GM18951 (cell line): Measurements from ENCODE around the gene PPARD.
"Not testable (repeated sequence)": the region's sequence is repeated elsewhere in the genome, so short reads cannot be mapped to it uniquely, and the experiment has no call there.

Source experiments
- POLR2A ChIP-seq: IDR thresholded peaks from 4 replicates; pipeline ENCODE4 v1.6.1; 2011; ENCODE audit warnings: mild to moderate bottlenecking; ENCODE audit not compliant: insufficient read length, insufficient read depth; ENCODE audit errors: extremely low read depth
- in situ Hi-C: fragments of 300-500 bp; cut with MboI; formaldehyde crosslinking; loops from one replicate; pipeline ENCODE4 v1.12.0; 2022; ENCODE audit warnings: low sequenced_read_pairs, mixed read lengths, inconsistent platforms; ENCODE audit not compliant: unreplicated experiment

PPARD gene

DNA sequence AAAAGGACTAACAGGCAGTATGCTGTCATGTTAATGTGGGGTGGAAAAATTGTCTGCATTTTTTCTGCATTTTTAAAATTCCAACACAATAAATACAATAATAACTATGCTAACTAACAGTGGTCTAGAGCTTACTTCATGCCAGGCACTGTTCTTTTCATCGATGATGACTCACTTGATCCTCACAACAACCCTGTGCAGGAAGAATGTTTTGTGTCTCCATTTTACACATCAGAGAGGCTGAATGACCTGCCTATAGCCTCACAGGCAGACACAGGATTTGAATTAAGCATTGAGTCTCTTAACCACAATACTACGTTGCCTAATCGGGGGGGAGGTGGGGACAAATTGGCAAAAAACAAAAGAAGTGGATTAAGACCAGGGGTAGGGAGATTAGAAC, 82.9 kb downstream of the PPARD start:
- in situ Hi-C loops = no loop called here
- no peak for TF ChIP-seq POLR2A

DNA sequence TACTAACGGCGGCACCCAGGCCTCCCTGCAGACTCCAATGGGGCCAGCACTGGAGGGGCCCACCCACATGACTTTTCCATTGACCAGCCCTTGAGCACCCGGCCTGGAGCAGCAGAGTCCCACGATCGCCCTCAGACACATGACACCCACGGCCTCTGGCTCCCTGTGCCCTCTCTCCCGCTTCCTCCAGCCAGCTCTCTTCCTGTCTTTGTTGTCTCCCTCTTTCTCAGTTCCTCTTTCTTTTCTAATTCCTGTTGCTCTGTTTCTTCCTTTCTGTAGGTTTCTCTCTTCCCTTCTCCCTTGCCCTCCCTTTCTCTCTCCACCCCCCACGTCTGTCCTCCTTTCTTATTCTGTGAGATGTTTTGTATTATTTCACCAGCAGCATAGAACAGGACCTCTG, 83.7 kb downstream of the PPARD start:
- in situ Hi-C loops = no loop called here
- no peak for TF ChIP-seq POLR2A

DNA sequence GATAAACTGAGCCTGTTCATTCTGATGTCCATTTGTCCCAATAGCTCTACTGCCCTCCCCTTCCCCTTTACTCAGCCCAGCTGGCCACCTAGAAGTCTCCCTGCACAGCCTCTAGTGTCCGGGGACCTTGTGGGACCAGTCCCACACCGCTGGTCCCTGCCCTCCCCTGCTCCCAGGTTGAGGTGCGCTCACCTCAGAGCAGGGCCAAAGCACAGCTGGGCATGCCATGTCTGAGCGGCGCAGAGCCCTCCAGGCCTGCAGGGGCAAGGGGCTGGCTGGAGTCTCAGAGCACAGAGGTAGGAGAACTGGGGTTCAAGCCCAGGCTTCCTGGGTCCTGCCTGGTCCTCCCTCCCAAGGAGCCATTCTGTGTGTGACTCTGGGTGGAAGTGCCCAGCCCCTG, 85.1 kb downstream of the PPARD start:
- TF ChIP-seq POLR2A = no peak
- in situ Hi-C loops = no loop called here

DNA sequence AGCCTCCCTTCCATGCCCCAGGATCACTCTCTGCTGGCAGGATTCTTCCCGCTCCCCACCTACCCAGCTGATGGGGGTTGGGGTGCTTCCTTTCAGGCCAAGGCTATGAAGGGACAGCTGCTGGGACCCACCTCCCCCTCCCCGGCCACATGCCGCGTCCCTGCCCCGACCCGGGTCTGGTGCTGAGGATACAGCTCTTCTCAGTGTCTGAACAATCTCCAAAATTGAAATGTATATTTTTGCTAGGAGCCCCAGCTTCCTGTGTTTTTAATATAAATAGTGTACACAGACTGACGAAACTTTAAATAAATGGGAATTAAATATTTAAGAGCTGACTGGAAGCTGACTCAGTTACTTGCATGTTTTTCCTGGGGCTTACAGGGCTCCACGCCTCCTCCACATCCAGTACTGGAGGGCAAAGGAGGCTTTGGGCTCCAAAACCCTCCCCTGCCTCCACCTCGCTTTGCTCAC, 85.5 kb downstream of the PPARD start:
- in situ Hi-C loops = no loop called here

DNA sequence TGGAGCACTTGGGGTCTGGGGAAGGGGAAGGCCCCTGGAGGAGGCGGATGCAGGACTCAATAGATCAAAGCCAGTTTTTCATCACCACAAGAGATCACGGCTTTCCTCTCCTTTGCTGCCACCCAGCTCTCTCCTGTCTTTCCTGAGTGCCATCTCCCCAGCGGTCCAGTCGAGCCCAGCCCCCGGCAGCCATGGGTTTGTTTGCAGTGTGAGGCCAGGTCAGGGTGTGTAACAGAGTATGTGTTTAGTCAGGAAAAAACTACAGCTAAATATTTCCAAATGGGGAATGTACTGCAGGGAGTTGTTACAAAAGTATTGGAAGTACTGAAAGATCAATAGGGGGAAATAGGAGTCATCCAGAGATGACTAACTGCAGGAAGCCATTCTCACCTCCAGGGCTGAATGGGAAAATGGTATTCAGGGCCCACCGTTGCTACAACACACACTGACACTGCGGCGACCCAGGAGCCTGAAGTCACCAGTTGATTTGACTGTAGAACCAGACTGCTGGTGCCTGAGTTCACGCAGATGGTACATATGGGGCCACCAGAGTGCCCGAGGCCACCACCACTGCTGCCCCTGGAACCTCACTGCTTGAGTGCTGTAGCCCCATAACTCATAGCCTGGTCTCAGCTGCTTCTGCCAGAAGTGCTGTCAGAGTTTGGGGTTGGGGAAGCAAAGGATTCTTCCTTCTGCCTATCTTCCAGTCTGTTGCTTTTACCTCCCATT, 86.2 kb downstream of the PPARD start:
- TF ChIP-seq POLR2A = no peak
- in situ Hi-C loops = no loop called here

More for the DNA sequence above, 85.5 kb downstream of the PPARD start:
- no peak for TF ChIP-seq POLR2A

DNA sequence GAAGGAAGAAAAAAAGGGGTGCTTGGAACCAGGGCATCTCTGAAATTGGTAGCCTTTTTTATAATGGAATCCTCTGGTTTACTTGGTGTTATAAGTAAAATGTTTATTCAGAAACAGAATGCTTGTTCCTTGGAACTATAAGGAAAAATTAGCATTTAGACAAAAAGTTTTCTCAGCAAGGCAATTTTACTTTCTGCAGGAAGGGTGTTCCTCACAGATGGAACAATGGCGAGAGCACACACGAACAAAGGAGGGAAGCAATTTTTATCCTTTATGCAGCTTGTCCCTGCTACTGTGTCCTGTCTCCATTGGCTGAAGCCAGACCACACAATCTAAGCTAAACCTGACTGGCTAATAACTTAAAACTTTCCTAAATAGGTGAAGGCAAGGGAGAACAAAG, 87.1 kb downstream of the PPARD start:
- no peak for TF ChIP-seq POLR2A
- in situ Hi-C loops = no loop called here

DNA sequence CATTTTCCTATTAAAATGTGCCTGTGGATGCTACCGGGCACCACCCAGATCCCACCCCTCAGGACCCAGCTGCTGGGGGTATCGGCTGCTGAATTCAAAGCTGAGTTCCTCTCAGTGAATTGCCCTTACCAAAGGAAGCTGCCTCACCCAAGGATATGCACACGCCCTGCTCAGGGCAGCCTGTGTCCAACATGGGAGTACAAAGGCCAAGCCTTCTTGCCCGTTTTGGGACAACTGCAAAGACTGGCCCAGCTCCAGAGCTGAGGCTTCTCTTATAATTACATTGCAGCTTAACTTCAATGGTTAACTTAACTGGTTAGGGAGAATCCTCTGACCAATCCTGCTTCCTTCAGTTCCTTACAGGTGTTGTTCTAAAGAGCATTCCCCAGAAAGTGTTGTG, 89.9 kb downstream of the PPARD start:
- in situ Hi-C loops = no loop called here
- no peak for TF ChIP-seq POLR2A

DNA sequence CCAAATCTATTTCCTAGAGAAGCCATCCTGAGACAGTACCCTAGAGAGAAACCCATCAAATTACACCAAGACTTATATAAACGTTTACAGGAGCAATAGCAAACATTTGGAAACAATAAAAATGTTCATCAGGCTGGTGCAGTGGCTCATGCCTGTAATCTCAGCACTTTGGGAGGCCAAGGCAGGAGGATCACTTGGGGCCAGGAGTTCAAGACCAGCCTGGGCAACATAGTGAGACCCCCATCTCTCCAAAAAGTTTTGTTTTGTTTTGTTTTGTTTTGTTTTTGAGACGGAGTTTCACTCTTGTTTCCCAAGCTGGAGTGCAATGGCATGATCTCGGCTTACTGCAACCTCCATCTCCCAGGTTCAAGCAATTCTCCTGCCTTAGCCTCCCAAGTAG, 90.3 kb downstream of the PPARD start:
- in situ Hi-C loops = not testable (repeated sequence)

DNA sequence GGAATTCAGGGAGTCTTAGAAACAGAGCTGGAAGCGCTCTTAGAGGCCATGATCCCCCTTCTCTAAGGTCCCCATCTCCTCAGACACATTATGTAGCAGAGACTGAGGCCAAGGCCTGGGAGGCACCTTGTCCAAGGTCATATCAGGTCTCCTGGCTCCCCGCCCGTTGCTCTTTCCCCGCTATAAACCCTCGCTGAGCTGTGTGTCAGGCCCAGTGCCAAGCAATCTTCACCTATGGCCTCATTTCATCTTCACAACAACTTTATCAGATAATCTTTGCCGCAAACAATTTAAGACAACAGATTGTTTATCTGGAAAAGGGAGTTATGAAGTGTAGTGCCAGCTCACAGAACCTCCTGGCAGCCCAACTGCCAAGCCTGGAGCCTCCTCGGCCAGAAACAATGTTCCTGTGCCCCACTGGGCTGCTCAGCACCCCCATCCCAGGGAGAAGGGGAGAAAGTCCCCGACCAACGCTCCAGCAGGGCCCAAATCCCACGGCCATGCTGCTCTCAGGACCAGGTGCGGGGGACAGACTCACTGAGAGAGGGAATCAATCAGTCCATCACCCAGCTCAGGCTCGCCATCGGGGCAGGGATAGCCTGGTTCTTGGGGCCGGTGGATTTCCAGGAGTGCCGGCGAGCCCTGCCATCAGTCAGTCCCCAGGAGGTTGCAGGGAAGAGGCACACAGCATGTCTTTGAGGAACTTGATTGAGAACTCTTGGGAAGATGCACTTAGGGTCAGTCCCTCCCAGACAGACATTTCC, 92.9 kb downstream of the PPARD start:
- no peak for TF ChIP-seq POLR2A
- in situ Hi-C loops = no loop called here

DNA sequence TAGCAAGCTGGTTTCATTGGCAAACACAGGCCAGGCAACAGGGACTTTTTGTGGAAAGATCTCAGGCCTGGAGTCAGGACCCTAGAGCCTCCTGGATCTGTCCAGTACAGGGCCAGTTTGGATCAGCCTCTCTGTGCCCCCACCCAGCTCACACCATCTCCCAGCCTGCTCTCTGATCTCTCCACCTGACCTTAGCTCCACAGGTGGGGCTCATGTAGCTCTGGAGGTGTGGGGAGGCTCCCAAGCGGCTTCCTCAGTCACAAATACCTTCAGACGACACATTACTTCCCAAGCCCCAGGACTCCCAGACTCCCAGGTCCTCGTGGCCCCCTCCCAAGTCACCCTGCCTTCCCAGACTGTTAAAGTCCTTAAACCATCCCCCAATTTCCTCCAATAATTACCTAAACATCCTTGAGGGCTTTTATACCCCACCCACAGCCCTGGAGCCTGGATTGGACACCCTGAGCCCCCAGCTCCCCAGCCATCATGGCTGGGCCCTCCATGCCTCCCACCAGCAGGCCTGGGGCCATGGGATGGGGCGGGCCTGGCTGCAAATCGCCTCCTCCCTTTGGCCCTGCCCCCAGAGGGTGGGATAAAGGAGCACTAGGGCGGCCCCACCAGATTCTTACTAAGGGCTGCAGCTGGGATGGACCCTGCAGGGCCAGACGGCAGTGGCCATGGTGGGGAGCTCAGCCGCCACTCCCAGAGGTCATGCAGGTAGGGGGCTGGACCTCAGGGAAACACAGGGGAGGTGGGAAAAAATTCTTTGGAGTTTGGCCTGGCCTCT, 93.9 kb downstream of the PPARD start:
- TF ChIP-seq POLR2A = no peak
- in situ Hi-C loops = no loop called here

DNA sequence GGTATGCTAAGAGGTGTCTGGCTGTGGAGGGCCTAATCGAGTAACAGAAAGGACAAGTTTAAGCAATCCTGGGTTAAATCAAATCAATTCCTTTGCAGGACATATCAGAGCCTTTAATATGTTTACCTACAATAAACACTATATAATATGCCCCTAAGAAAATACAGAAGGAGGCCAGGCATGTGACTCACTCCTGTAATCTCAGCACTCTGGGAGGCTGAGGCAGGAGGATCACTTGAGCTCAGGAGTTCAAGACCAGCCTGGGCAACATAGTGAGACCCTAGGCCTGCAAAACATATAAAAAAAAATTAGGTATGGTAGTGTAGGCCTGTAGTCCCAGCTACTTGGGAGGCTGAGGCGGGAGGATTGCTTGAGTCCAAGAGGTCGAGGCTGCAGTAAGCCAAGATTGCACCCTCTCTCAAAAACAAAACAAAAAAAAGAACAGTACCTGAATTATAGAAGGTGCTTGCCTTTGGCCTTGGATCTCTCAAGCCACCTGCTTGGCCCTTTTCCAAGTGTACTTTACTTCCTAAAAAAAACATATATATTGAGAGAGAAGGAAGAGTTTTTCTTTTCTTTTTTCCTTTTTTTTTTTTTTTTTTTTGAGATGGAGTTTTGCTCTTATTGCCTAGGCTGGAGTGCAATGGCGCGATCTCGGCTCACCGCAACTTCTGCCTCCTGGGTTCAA, 96.2 kb downstream of the PPARD start:
- in situ Hi-C loops = not testable (repeated sequence)

DNA sequence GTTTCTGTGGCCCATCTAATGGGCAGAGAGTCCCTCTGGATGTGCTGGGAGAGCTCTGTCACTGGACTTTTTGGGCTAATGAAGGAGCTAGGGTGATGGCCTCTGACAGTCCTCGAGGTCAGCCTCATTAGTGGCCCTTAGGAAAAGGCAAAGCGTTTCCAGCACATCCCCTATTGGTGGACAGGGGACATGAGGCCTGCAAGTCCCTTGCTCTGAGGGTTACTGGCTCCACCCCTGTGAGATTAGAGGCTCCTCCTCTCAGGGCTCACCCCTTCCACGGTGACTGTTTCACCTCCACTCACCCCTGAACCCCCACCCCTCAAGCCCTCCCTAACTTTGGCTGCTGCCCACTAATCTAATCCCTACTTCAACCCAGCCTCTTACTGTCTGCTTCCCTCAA, 97.0 kb downstream of the PPARD start:
- TF ChIP-seq POLR2A = no peak
- in situ Hi-C loops = no loop called here

DNA sequence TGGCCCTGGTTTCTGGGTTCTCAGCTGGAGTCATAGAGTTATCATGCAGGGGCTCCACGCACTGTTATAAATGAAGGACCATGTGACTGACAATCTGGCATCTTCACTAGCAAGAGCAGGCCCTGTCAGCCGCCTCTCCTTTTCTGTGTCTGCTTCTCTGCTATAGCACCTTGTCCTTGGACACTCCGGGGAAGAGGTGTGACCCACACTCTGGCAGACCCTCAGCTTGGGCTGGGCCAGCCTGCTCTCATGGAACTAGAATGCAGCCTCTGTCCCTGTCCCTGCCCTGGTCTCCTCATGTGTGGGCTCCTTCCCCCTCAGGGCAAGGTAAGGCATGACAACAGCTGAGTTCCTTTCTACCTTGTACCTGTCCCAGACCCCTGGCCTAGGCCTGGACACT, 98.8 kb downstream of the PPARD start:
- TF ChIP-seq POLR2A = no peak
- in situ Hi-C loops = no loop called here
